Parathyroid adenoma (tissue), 2 donors: ENCODE data around the gene SEMA6D.

Source experiments
- H2AFZ ChIP-seq: fragments of 300-600 bp; sonication (generic); one replicate; pipeline ENCODE4 v1.7.0; 2017; ENCODE audit warnings: antibody characterized with exemption, mild to moderate bottlenecking
- H3K27ac ChIP-seq: fragments of 300-600 bp; sonication (generic); one replicate; pipeline ENCODE4 v1.7.0; 2017
- H3K27me3 ChIP-seq: fragments of 300-600 bp; sonication (generic); one replicate; pipeline ENCODE4 v1.7.0; 2017; ENCODE audit warnings: low read length; ENCODE audit not compliant: control insufficient read depth, insufficient read depth
- H3K36me3 ChIP-seq: fragments of 300-600 bp; sonication (generic); one replicate; pipeline ENCODE4 v1.7.0; 2017; ENCODE audit warnings: low read length; ENCODE audit not compliant: control insufficient read depth, insufficient read depth
- H3K4me1 ChIP-seq: fragments of 300-600 bp; sonication (generic); one replicate; pipeline ENCODE4 v1.7.0; 2017; ENCODE audit warnings: control low read depth
- H3K4me2 ChIP-seq: fragments of 300-600 bp; sonication (generic); one replicate; pipeline ENCODE4 v1.7.0; 2017; ENCODE audit warnings: low read length
- H3K4me3 ChIP-seq: fragments of 300-600 bp; sonication (generic); one replicate; pipeline ENCODE4 v1.7.0; 2017; ENCODE audit warnings: low read depth, low read length
- H3K79me2 ChIP-seq: fragments of 300-600 bp; sonication (generic); one replicate; pipeline ENCODE4 v1.7.0; 2017; ENCODE audit warnings: control low read depth
- H3K9ac ChIP-seq: fragments of 300-600 bp; sonication (generic); one replicate; pipeline ENCODE4 v1.7.0; 2017; ENCODE audit warnings: mild to moderate bottlenecking
- H3K9me3 ChIP-seq: fragments of 300-600 bp; sonication (generic); one replicate; pipeline ENCODE4 v1.7.0; 2017; ENCODE audit warnings: low read length; ENCODE audit not compliant: control insufficient read depth
- TF ChIP-seq, protein P1 (sequence below): fragments of 300-600 bp; sonication (generic); IDR thresholded peaks from one replicate; pipeline ENCODE4 v1.7.0; 2017; ENCODE audit warnings: antibody characterized with exemption, mild to moderate bottlenecking
- donor health status: primary hyperparathyroidism.

The SEMA6D gene

DNA sequence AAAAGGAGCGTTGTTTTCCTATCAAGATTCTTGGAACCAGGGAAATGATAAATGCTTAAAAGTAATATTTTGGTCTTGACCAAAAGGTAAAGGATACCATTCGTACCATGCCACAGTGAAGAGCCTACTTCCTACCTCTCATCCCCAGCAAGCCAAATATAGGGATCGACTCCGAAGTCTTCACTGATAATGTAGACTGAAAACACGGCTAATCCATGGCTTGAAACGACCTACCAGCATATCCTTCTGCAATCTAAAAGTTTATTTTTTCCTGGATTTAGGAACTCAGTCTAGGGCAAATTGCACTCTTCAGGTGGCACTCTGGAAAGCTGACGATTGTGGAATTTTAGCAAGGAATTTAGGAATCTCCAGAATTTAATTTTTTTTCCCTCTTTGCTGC is 1.9 kb upstream of the SEMA6D start:
- no peak overlapping the region for H3K4me2 ChIP-seq
- H3K27ac ChIP-seq, result no peak overlapping the region
- no peaks in the 10 kb centered on the region for H3K9me3 ChIP-seq
- no peak overlapping the region for H3K4me3 ChIP-seq
- no peaks in the 10 kb centered on the region for H3K4me1 ChIP-seq
- H2AFZ ChIP-seq, result no peak overlapping the region
- H3K27me3 ChIP-seq, result no peaks in the 10 kb centered on the region
- TF ChIP-seq, protein P1, sequence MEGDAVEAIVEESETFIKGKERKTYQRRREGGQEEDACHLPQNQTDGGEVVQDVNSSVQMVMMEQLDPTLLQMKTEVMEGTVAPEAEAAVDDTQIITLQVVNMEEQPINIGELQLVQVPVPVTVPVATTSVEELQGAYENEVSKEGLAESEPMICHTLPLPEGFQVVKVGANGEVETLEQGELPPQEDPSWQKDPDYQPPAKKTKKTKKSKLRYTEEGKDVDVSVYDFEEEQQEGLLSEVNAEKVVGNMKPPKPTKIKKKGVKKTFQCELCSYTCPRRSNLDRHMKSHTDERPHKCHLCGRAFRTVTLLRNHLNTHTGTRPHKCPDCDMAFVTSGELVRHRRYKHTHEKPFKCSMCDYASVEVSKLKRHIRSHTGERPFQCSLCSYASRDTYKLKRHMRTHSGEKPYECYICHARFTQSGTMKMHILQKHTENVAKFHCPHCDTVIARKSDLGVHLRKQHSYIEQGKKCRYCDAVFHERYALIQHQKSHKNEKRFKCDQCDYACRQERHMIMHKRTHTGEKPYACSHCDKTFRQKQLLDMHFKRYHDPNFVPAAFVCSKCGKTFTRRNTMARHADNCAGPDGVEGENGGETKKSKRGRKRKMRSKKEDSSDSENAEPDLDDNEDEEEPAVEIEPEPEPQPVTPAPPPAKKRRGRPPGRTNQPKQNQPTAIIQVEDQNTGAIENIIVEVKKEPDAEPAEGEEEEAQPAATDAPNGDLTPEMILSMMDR, result no peak
- H3K79me2 ChIP-seq, result no peaks in the 10 kb centered on the region
- H3K36me3 ChIP-seq, result no peaks in the 10 kb centered on the region
- no peak overlapping the region for H3K9ac ChIP-seq

DNA sequence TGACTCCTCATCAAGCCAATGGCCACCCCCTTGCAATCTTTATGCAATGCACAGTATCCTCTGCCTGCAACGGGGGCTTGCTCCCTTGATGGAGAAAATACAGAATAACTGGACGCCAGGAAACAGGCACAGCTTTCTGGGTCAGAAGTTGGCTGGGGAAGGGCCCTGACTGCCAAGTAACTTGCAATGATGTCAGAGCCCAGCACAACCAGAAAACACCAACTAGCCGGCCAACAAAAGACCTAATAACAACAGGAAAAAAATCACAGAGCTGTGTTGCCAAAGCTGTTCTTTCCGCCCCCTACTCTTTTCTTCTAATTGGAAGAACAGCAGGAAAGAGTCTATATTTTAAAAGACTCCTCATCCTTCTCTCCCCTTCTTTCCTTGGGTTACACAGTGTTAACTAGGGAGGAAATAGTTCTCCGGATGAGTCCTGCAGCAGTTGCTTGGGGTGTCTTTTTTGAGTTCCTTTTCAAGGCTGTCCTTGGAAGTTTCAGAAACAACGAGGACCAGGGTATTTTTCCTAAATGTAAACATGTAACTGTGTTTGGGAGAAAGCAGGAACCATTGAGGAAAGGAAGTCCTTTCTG is 1.4 kb upstream of the SEMA6D start:
- peak overlapping the region; percentile 43 for H3K4me3 ChIP-seq
- no peaks in the 10 kb centered on the region for H3K4me1 ChIP-seq
- H3K27ac ChIP-seq, result no peak overlapping the region
- TF ChIP-seq, protein P1, result no peak
- H3K4me2 ChIP-seq, result no peak overlapping the region
- no peaks in the 10 kb centered on the region for H3K9me3 ChIP-seq
- H3K27me3 ChIP-seq, result no peaks in the 10 kb centered on the region
- no peaks in the 10 kb centered on the region for H3K79me2 ChIP-seq
- peak overlapping the region; percentile 29 for H2AFZ ChIP-seq
- H3K9ac ChIP-seq, result no peak overlapping the region
- no peaks in the 10 kb centered on the region for H3K36me3 ChIP-seq

DNA sequence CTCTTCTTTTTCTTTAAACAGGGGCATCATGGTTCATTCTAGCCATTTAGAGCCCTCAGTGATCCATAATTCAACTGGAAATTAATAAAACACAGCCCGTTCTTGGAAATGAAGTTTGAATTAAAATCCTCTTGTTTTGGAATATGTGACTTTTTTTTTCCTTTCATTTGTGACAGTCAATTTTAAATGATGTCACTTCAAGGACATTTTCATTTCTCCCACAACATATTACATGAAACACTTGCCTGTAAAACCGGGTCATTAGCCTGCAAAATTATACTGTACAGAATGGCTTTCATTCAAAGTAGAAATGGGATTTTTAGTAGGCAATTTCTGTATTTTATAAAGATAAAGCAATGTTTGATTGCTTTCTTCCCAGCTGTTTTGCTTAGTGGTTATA is 789 bp upstream of the SEMA6D start:
- Histone ChIP-seq H3K4me1 (no peaks in the 10 kb centered on the region), H3K36me3 (no peaks in the 10 kb centered on the region), H2AFZ (peak overlapping the region; percentile 68), H3K27me3 (no peaks in the 10 kb centered on the region), H3K27ac (peak overlapping the region; percentile 81), H3K4me3 (peak overlapping the region; percentile 43), H3K79me2 (no peaks in the 10 kb centered on the region), H3K9me3 (no peaks in the 10 kb centered on the region), H3K9ac (no peak overlapping the region), H3K4me2 (peak overlapping the region; percentile 86)
- TF ChIP-seq, protein P1, result no peak

DNA sequence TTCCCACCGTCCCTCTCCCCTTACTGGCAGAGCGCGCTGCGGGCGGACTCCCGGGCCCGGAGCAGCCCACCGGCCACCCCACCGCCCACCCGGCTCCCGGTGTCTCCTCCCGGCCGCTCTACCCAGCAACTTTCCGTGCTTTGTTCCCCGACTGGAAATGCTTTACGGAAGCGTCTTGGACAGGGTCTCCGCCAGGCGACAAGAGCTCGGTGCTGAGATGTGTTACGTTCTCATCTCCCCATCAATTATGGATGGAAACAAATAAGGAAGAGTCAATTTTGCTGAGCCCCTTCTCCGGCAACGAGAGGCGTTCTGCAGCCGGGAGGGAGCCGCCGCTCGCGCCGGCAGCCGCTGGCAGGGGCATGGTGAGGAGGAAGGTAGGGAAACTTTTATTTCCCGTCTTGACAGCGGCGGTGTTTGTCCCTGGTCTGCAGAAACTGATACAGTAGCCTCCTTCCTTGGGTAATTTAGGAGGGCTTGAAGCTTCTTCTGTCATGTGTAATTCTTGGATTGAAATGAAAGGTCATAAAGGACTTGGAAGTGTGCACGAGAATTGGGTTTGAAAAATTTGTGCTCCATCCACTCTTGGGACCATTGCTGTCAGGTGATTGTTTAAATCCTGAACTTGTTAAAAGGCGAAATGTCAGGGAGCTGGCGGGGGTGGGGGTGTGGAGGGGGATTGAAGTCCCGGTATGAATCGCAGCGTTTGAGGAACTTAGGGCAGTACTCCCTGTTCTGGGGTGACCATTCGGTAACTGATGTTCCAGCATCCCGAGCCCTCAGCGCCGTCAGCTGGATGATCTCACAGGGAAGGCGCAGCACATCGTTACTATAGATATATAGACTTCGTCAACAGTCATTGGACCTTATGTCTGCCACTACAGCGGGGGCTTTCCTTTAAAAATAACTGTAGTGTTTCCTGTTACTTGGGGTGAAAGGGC is 1.5 kb downstream of the SEMA6D start:
- no peaks in the 10 kb centered on the region for H3K79me2 ChIP-seq
- TF ChIP-seq, protein P1, result no peak
- H3K27ac ChIP-seq, result peak overlapping the region; percentile 81
- no peaks in the 10 kb centered on the region for H3K36me3 ChIP-seq
- H3K4me2 ChIP-seq, result peak overlapping the region; percentile 86
- no peaks in the 10 kb centered on the region for H3K9me3 ChIP-seq
- H3K4me3 ChIP-seq, result peak overlapping the region; percentile 68
- no peak overlapping the region for H3K9ac ChIP-seq
- no peaks in the 10 kb centered on the region for H3K4me1 ChIP-seq
- peak overlapping the region; percentile 73 for H2AFZ ChIP-seq
- no peaks in the 10 kb centered on the region for H3K27me3 ChIP-seq
